GM18909 (cell line): ENCODE measurements around the gene GSG1L.

Experiments used
- ATAC-seq: cut with Tn5 transposase; IDR thresholded peaks from one replicate; pipeline ENCODE4 v1.9.1; 2021; ENCODE audit warnings: mild to moderate bottlenecking; ENCODE audit not compliant: unreplicated experiment, poor library complexity

The GSG1L gene

DNA sequence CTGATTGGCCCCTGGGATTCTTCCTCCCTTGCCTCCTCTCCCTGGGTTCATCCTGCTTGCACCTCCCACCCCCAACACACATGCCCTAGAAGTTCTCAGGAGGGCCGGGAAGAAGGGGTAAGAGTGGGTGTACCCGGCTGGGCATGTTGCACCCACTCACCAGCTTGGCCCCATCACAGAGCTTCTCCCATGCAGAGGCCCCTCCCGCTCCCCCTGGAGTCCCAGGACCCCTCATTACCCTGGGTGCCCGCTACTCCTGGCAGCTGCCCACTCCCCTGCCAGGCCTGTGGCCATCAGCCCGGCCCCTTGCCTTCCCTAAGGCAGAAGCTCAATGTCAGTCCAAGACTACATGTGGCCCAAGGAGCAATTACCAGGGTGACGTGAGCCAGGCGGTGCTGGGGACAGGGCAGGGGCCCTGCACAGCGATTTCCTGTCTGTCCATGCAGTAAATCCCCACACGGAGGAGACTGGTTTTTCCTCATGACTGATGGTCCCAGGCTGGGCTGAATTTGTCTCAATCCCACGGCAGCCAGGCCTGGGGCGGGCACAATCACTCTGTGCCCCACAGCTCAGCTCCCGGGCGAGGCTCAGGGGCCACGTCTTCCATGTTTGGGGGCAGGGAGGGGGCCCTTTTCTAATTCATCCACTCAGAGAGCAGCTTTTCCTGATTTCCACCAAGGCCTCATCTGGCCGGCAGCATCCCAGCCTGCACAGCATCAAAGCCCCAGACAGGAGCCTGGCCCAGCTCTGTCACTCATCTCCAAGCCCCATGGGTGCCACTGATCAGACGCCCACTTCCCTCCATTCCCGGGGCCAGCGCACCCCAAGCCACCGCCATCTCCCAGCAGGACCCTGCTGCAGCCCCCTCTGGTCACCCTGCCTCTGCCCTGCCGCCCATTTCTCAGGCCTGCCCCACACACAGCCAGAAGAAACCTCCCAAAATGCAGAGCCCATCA lies 278.9 kb downstream of the GSG1L start:
- no peak for ATAC-seq

DNA sequence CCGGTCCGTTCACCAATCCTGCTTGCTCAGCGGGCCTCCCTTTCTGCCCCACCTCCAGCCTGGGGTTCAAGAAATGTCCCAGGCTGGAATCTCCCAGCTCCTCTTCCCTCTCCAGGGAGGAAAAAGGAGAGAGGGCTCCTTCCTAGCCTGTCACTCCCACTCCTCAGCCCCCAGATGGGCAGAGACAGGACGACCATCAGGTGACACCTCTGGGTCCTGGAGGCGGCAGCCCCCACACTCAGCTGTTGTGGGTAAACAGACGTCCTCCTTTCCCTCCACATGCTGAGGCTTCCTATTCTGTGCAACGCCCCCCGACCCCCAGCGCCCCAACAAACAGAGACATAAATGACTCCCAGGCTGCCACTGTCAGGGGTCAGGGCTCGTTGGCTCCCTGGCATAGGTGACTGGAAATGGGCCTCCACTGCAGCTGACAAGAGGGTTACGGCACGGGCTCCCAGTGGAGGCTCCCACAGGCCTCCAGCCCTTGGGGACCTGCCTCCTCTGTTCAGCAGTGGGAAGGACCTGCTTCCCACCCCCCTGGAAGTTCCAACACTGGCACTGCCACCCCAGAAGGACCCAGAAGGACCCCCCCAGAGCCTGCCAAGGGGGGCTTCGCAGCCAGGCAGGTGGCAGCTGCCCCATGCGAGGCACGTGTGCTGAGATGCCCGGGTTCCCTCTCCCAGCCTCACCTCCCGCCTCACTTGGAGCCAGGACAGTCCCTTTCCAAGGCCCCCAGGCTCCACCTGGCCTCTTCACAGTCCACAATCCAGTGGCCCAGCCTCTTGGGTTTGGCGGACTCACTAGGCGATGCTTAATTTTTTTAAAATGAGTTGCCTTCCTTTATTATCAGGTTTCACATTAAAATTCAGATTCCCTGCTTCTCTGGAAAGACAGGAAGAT lies 281.3 kb downstream of the GSG1L start:
- no peak for ATAC-seq

DNA sequence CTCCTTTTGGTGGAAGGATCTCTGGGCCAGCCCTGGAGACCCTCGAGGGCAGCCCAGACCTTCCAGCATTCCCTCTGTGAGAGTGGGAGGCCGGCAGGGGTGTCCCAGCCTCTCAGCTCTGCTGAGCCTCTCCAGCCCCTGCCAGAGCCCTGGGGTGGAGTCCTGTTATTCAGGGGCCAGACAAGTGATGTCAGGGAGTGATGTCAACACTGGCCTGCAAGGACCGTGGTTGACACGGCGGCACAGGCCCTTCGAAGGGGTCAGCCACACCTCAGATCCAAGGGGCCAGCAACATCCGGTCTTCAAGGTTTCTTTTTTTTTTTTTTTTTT lies 282.4 kb downstream of the GSG1L start:
- no peak for ATAC-seq

DNA sequence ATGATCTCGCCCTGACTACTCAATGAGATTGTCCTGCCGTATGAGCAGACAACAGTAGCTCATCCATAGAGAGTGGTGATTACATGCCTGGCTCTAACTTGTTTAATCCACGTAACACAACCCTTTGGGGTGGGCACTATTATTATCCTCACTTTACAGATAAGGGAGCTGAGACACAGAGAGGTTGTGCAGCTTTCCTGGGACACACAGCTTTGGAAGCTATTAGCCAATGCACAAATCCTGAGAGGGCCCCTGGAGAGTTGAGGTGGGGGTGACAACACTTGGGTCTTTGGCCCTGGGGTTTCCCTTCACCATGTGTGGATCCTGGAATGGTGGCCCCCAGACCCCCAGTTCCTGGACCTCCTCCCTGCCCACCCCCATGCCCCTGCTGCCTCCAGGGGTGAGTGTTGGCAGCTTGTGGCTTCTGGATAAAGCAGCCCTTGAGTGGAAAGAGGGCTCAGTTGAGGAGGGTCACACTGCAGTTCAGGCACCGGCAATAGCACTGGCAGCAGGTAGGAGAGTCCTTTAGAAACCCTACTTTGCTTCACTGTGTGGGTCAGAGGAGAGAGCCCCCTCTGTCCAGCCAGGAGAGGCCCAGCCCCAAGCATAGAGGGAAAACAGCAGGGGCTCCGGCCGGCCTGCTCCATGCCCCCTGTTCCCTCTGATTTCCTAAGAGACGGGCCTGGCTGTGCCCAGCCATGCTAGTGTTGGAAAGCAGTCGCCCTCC lies 282.9 kb downstream of the GSG1L start:
- no peak for ATAC-seq

DNA sequence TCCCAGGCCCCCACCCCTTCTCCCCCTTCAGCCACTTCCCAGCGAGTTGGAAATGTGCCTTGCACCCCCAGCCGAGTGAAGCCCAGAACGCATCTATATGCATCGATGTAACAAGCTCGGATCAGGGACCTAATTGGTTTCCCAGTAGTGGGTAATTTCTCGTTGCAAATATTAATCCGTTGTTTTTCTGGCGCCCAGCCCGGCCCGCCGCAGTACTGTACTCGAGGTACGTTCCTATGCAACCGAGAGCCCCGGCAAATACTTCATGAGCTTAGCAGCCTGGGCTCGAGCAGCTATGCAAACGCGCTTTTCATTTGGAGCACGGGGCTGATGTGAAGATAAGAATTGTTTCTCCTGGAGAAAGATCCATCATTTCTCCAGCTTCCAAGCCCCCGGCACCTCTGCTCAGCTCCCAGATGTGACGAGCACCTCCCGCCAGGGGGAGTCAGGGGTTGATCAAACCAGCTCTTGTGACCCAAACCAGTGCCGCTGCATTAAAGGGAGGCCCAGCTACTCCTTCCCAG lies 283.8 kb downstream of the GSG1L start:
- ATAC-seq = no peak

- ATAC-seq = no peak
These were observed 284.5 kb downstream of the GSG1L start for GRCh38 chr16:27778926-27779570.

GRCh38 chr16:27778171-27778925 lies 285.2 kb downstream of the GSG1L start:
- ATAC-seq = no peak

- ATAC-seq = no peak
These were observed 286.0 kb downstream of the GSG1L start for GRCh38 chr16:27777527-27777926.

DNA sequence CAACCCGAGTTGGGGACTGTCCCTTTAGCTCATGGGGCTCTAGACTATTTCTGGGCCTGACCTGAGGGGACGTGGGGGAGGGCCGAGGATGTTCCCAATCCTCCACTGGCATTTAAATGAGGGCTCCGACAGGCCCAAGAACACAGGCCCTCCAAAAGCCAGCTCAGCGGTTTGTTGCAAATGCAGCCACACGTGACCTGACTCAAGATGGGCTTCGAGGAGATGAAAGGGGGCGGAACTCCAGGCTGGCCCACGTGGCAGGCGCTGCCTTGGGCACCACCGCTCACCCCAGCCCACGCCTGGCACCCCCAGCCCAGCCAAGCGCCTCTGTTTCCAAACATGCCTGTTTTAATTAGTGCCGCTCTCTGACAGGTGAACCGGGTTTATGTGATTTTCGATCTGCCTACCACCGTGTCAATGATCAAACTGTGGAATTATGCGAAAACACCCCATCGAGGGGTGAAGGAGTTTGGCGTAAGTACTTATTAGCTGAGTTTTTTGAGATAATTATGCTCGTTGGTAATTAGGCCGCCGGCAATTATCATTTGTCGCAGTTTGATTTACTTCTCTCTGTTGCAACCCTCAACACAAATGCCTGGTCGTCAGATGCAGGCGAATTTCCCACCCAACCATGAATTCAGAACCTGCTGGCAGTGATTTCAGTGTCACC lies 286.8 kb downstream of the GSG1L start:
- no peak for ATAC-seq

- ATAC-seq = no peak
These were observed 288.3 kb downstream of the GSG1L start for GRCh38 chr16:27775254-27775653.

DNA sequence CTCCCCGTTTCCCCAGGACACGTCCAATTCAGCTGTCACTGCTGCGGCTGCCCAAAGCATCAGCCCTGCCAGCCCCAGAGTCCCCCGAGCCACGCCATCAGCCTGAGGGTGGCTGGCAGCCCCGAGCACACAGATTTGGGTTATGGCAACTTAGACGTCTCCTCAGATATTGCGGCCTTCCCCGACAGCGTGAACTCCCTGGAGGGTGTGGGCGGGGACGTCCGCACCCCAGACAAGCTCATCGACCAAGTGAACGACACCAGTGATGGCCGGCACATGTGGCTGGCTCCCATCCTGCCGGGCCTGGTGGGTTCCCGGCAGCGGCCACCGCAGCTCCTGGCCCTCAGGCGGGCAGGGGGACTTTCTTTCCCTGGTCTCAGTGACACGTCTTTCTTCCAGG lies 288.7 kb downstream of the GSG1L start:
- ATAC-seq = no peak

DNA sequence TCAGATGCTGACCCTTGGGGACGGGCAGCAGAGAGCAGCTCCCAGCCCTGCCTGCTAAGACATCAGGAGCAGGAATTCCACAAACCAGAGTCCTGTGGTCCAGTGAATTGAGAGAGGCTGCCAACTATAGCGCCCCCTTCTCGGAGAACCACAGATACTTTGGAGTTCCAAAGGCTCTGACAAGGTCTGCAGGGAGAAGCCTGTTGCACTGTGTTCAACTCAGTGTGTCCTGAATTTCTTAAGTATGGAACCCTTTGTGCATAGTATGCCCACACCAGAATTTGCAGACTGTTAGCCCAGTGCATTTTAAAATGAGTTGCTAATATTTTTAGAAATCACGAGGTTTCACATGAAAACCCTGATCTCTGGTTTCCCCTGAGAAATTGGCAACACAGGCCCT lies 290.2 kb downstream of the GSG1L start:
- no peak for ATAC-seq

GRCh38 chr16:27772093-27772825 lies 291.3 kb downstream of the GSG1L start:
- no peak for ATAC-seq

- ATAC-seq = no peak
These were observed 292.2 kb downstream of the GSG1L start for GRCh38 chr16:27771201-27771910.

- no peak for ATAC-seq
These were observed 293.0 kb downstream of the GSG1L start for GRCh38 chr16:27770271-27771196.

GRCh38 chr16:27769561-27770255 lies 293.8 kb downstream of the GSG1L start:
- ATAC-seq = no peak
